IMR-90 (cell line): ENCODE measurements around the gene EID1. TPM values are rescaled to one million over a fixed set of nuclear protein-coding genes. Genes with fewer than 3 reads are reported as not detected.

Source experiments
- ATAC-seq: fragments of 200-7000 bp; cut with Tn5 transposase; 2 replicates; pipeline ENCODE4 v1.9.1; 2020; ENCODE audit warnings: low read depth, mild to moderate bottlenecking, moderate library complexity
- BruUV-seq: library from RNA; stranded (reverse); fragments of 400-500 nt; replicated peaks from 2 replicates; lab custom pipeline; 2021; lab: Mats Ljungman, UMichigan
- CTCF ChIA-PET: fragments of 300-600 bp; formaldehyde crosslinking; extraction: SDS; loops from one replicate; lab custom pipeline; 2021; ENCODE audit warnings: antibody characterized with exemption; lab: Yijun Ruan, JAX
- POLR2A ChIA-PET: fragments of 300-600 bp; sonication (Branson Sonifier 250); formaldehyde crosslinking; loops from one replicate; lab custom pipeline; 2022; ENCODE audit warnings: antibody characterized with exemption; ENCODE audit not compliant: unreplicated experiment; lab: Charles Lee
- DNase-seq: peaks from one replicate; pipeline ENCODE4 v3.0.0; 2013
- H2AFZ ChIP-seq: replicated peaks from 2 replicates; pipeline ENCODE3; 2013; ENCODE audit warnings: low read length, mild to moderate bottlenecking; ENCODE audit not compliant: poor library complexity
- H2AK5ac ChIP-seq: 2 replicates; pipeline ENCODE4 v1.6.1; 2013; ENCODE audit warnings: low read depth, low read length, inconsistent platforms
- H2AK9ac ChIP-seq: replicated peaks from 2 replicates; pipeline ENCODE3; 2013; ENCODE audit warnings: mild to moderate bottlenecking, low read depth, low read length, moderate library complexity; ENCODE audit not compliant: poor library complexity
- H2BK120ac ChIP-seq: 2 replicates; pipeline ENCODE4 v1.6.1; 2013; ENCODE audit warnings: low read depth, low read length, inconsistent platforms
- H2BK15ac ChIP-seq: 3 replicates; pipeline ENCODE4 v1.6.1; 2013; ENCODE audit warnings: low read depth, low read length, inconsistent platforms
- H2BK20ac ChIP-seq: 2 replicates; pipeline ENCODE4 v1.6.1; 2013; ENCODE audit warnings: low read depth, mild to moderate bottlenecking, inconsistent platforms, low read length, moderate library complexity
- H2BK5ac ChIP-seq: 2 replicates; pipeline ENCODE4 v1.6.1; 2013; ENCODE audit warnings: mild to moderate bottlenecking, low read depth, low read length, inconsistent platforms; ENCODE audit not compliant: poor library complexity, severe bottlenecking
- H3K14ac ChIP-seq: replicated peaks from 2 replicates; pipeline ENCODE4 v1.6.1; 2013; ENCODE audit warnings: low read depth, low read length, inconsistent platforms
- H3K18ac ChIP-seq: 2 replicates; pipeline ENCODE4 v1.6.1; 2013; ENCODE audit warnings: low read depth, low read length, control low read depth
- H3K23ac ChIP-seq: 2 replicates; pipeline ENCODE4 v1.6.1; 2013; ENCODE audit warnings: low read depth, low read length, inconsistent platforms
- H3K27ac ChIP-seq: 2 replicates; pipeline ENCODE4 v1.5.1; 2013; ENCODE audit warnings: mild to moderate bottlenecking, control low read depth, low read length; ENCODE audit not compliant: insufficient read depth
- H3K27me3 ChIP-seq: 2 replicates; pipeline ENCODE4 v1.6.1; 2013; ENCODE audit warnings: low read length; ENCODE audit not compliant: control insufficient read depth, insufficient read depth
- H3K36me3 ChIP-seq: 2 replicates; pipeline ENCODE4 v1.6.1; 2013; ENCODE audit warnings: low read length, mixed read lengths; ENCODE audit not compliant: control insufficient read depth, insufficient read depth
- H3K4ac ChIP-seq: 2 replicates; pipeline ENCODE4 v1.6.1; 2013; ENCODE audit warnings: low read depth, low read length, inconsistent platforms
- H3K4me1 ChIP-seq: 2 replicates; pipeline ENCODE4 v1.6.1; 2013; ENCODE audit warnings: low read length, mixed read lengths; ENCODE audit not compliant: control insufficient read depth, insufficient read depth
- H3K4me2 ChIP-seq: 2 replicates; pipeline ENCODE4 v1.6.1; 2013; ENCODE audit warnings: low read depth, mild to moderate bottlenecking, control low read depth, low read length, moderate library complexity
- H3K4me3 ChIP-seq: 2 replicates; pipeline ENCODE4 v1.5.1; 2013; ENCODE audit warnings: low read depth, mild to moderate bottlenecking, control low read depth, low read length, moderate library complexity; ENCODE audit not compliant: insufficient read depth
- H3K56ac ChIP-seq: 2 replicates; pipeline ENCODE4 v1.6.1; 2013; ENCODE audit warnings: low read length, inconsistent platforms; ENCODE audit not compliant: insufficient read depth; ENCODE audit errors: extremely low read depth
- H3K79me1 ChIP-seq, 2 experiments: 2 replicates each; pipeline ENCODE4 v1.6.1; 2013; ENCODE audit warnings: low read length in 2 of 2, inconsistent platforms in 1 of 2, low read depth in 1 of 2
- H3K9ac ChIP-seq: 2 replicates; pipeline ENCODE4 v1.6.1; 2013; ENCODE audit warnings: low read depth, low read length, control low read depth
- H3K9me1 ChIP-seq: 2 replicates; pipeline ENCODE4 v1.6.1; 2013; ENCODE audit warnings: low read length, inconsistent platforms; ENCODE audit not compliant: insufficient read depth
- H3K9me3 ChIP-seq: 2 replicates; pipeline ENCODE4 v1.6.1; 2013; ENCODE audit warnings: low read length; ENCODE audit not compliant: control insufficient read depth, insufficient read depth
- H4K20me1 ChIP-seq: 2 replicates; pipeline ENCODE4 v1.6.1; 2013; ENCODE audit warnings: low read length, inconsistent platforms; ENCODE audit not compliant: insufficient read depth
- H4K5ac ChIP-seq: 2 replicates; pipeline ENCODE4 v1.6.1; 2013; ENCODE audit warnings: mild to moderate bottlenecking, low read depth, low read length, control low read depth
- H4K8ac ChIP-seq, 2 experiments: 2 replicates each; pipeline ENCODE4 v1.6.1; 2013; ENCODE audit warnings: low read depth in 2 of 2, low read length in 2 of 2, control low read depth in 1 of 2, inconsistent platforms in 1 of 2
- H4K91ac ChIP-seq: 2 replicates; pipeline ENCODE4 v1.6.1; 2013; ENCODE audit warnings: low read depth, low read length, inconsistent platforms; ENCODE audit not compliant: insufficient read depth
- CTCF ChIP-seq: conservative IDR thresholded peaks from 2 replicates; pipeline ENCODE4 v1.5.1; 2012; ENCODE audit warnings: mild to moderate bottlenecking, low read depth, low read length, improper control_type of control experiment
- RAD21 ChIP-seq: IDR thresholded peaks from 2 replicates; pipeline ENCODE4 v1.6.1; 2012; ENCODE audit warnings: low read length, improper control_type of control experiment
- SMC3 ChIP-seq: fragments of 150-350 bp; IDR thresholded peaks from 2 replicates; pipeline ENCODE4 v1.6.1; 2016; ENCODE audit warnings: low read depth, mild to moderate bottlenecking, antibody characterized with exemption, low read length, moderate library complexity
- USF2 ChIP-seq: fragments of 150-350 bp; IDR thresholded peaks from 2 replicates; pipeline ENCODE4 v1.6.1; 2017; ENCODE audit warnings: mild to moderate bottlenecking, antibody characterized with exemption, low read length, low read depth
- WGBS, 2 experiments: methylation state at CpG; one replicate each; pipeline versions ENCODE4 v1.1.5 to v1.1.7; 2013; ENCODE audit warnings: missing lambda C conversion rate in 2 of 2; ENCODE audit not compliant: insufficient read length in 1 of 2; ENCODE audit errors: extremely low coverage in 2 of 2; 5-methylcytosine and 5-hydroxymethylcytosine counted together
- dilution Hi-C: fragments of 300-500 bp; cut with HindIII; formaldehyde crosslinking; loops from one replicate; pipeline ENCODE4 v1.14.3; 2018; ENCODE audit warnings: low sequenced_read_pairs; ENCODE audit not compliant: unreplicated experiment
- in situ Hi-C: fragments of 300-500 bp; cut with MboI; formaldehyde crosslinking; loops from 3 replicates; pipeline ENCODE4 v1.14.3; 2019; ENCODE audit warnings: low sequenced_read_pairs, inconsistent platforms, mixed read lengths
- intact Hi-C: fragments of 100-400 bp; cut with micrococcal nuclease; formaldehyde crosslinking; loops from 2 replicates; pipeline ENCODE4 v1.10.0; 2022
- polyA plus RNA-seq, 3 experiments: library from polyadenylated mRNA; depleted of rRNA; stranded (reverse); fragments of >200 nt; gene quantifications; 2 replicates each; pipeline ENCODE4 v1.2.3, GENCODE V29; 2012; ENCODE audit warnings: low replicate concordance in 1 of 3
- total RNA-seq: library from RNA; depleted of rRNA; stranded (reverse); fragments of >200 nt; gene quantifications from 2 replicates; pipeline ENCODE4 v1.2.3, GENCODE V29; 2012

EID1 gene
- total and polyA plus RNA-seq, 2 of the 4 experiments (the other 2 are of a cell fraction) = 147 to 162 TPM

- no TSS peak for BruUV-seq
- peak overlapping the region; percentile 40 for H3K4ac ChIP-seq
- H3K23ac ChIP-seq = peak overlapping the region; percentile 21
- intact Hi-C loops = loop anchor here (2.0 kb wide), 2 partner anchors 139 to 211 kb away; partner anchors contain the start of gene FBN1
- DNase-seq = peak; percentile 62
- no peak overlapping the region; the same call in 1 of the 2 replicates for H3K27ac ChIP-seq
- dilution Hi-C loops = no loop called here
- H2BK5ac ChIP-seq = peak overlapping the region; percentile 55
- no peak overlapping the region for H3K4me3 ChIP-seq
- H4K20me1 ChIP-seq = no peaks in the 10 kb centered on the region
- no peak overlapping the region for H3K56ac ChIP-seq
- peak overlapping the region; percentile 16; the same call in 1 of the 3 replicates for H2BK15ac ChIP-seq
- H3K18ac ChIP-seq = peak overlapping the region; percentile 48; the same call in 1 of the 2 replicates
- H3K9ac ChIP-seq = peak overlapping the region; percentile 26; the same call in 1 of the 2 replicates
- TF ChIP-seq SMC3 (peak; percentile 57), CTCF (peak; percentile 56), RAD21 (peak; percentile 54; the same call in 1 of the 2 replicates), USF2 (no peak)
- 40% methylated on average over 1 of the region's 6 CpGs; no CpG with 5 or more reads in 1 of the 2 experiments for WGBS, 2 experiments
- no peak overlapping the region for H2AFZ ChIP-seq
- H3K79me1 ChIP-seq = peaks cover 0 to 7% of the 10 kb centered on the region in 2 experiments; a peak in 1 of 4 replicates
- peaks cover 14% of the 10 kb centered on the region for H3K4me1 ChIP-seq
- H3K14ac ChIP-seq = peak overlapping the region; percentile 14
- POLR2A ChIA-PET = no interaction called here
- H3K9me1 ChIP-seq = peaks cover 5% of the 10 kb centered on the region; the same call in 1 of the 2 replicates
- peak overlapping the region; percentile 50 for H2BK120ac ChIP-seq
- H4K91ac ChIP-seq = peak overlapping the region; percentile 24; the same call in 1 of the 2 replicates
- H3K4me2 ChIP-seq = peak overlapping the region; percentile 47
- in situ Hi-C loops = loop anchor here (25.0 kb wide), 1 partner anchor 557 kb away; the partner anchor contains the start of gene FGF7
- H2AK9ac ChIP-seq = no peak overlapping the region
- peak; percentile 70 for ATAC-seq
- CTCF ChIA-PET = interaction anchor here (0.6 to 1.2 kb wide), 5 partner anchors 15 to 498 kb away, joined by 3 to 7 read pairs (median 3); no protein-coding TSS in a partner anchor
- no peaks in the 10 kb centered on the region for H3K27me3 ChIP-seq
- H3K9me3 ChIP-seq = no peaks in the 10 kb centered on the region
- H4K5ac ChIP-seq = peak overlapping the region; percentile 51; the same call in 1 of the 2 replicates
- H2BK20ac ChIP-seq = peak overlapping the region; percentile 45
- no peaks in the 10 kb centered on the region; the same call in 1 of the 2 replicates for H3K36me3 ChIP-seq
- H4K8ac ChIP-seq = peak overlapping the region in 1 of 2 experiments; percentile 22; a peak in 1 of 4 replicates
- H2AK5ac ChIP-seq = peak overlapping the region; percentile 10; the same call in 1 of the 2 replicates
Measured at GRCh38 chr15:48855501-48856440, 22.2 kb upstream of the EID1 start.
